GM18499 (cell line): Measurements from ENCODE around the gene DNAJB12.
"Not testable (repeated sequence)": the region's sequence is repeated elsewhere in the genome, so short reads cannot be mapped to it uniquely, and the experiment has no call there.

Experiments
- ATAC-seq: cut with Tn5 transposase; IDR thresholded peaks from one replicate; pipeline ENCODE4 v1.9.1; 2021; ENCODE audit warnings: moderate number of reproducible peaks; ENCODE audit not compliant: insufficient read depth, unreplicated experiment

The DNAJB12 gene

DNA sequence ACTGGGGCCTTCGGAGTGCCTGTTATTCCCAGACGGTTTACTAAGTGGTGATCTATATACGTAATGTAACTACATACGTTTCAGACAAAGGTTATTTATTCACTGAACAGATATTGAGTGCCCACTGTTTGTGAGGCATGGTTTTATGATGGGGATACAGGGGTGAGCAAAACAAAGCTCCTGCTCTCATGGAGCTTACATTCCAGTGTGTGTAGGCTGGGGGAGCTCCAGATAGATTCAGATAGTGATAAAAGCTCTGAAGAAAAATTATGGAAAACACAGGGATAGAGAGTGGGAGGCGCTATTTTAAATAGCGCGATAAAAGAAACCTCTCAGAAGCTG, 466 bp upstream of the DNAJB12 start:
- ATAC-seq = no peak

- ATAC-seq = no peak
These were observed 759 bp downstream of the DNAJB12 start for GRCh38 chr10:72353965-72354355.

DNA sequence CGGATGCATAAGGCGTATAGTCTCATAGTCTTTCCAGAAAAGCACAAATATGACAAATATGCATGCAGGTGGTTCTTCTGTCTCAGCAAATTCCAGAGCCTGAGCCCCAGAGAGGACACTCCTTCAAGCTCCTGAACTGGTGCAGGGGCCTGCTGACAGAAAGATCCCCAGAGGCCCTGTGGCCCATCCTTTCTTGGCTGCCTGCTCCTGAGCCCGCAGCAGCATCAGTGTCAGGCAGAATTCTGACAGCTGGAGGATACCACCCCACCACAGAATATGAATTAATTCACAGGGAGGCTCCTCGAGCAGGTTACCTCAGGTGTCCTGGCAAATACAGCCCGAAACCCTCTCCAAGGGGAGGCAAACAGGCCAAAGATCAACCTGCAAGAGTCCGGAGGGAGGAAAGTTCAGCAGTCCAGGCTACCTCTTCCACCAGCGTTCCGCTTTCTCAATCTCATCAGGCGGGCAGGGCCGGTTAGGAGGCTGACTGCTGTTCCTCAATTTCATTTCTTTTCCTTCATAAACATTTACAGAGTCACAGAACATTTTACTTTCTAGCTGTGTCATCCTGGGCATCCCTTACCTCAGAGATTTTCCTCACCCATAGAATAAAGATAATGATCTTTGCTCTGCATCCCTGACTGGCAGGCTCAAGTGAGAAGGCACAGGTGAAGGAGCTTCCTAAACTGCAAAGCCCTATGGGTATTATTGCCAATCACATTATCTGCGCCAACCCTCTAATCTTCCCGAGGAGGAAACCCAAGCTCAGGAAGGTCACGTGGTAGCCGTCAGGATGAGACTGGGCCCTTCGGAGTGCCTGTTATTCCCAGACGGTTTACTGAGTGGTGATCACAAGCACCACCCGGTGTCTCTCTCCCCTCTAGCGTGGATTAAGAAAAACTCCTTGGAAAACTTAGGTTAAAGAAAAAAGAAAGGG, 1.4 kb downstream of the DNAJB12 start:
- ATAC-seq = no peak

GRCh38 chr10:72351479-72351878, 3.2 kb downstream of the DNAJB12 start:
- no peak for ATAC-seq

DNA sequence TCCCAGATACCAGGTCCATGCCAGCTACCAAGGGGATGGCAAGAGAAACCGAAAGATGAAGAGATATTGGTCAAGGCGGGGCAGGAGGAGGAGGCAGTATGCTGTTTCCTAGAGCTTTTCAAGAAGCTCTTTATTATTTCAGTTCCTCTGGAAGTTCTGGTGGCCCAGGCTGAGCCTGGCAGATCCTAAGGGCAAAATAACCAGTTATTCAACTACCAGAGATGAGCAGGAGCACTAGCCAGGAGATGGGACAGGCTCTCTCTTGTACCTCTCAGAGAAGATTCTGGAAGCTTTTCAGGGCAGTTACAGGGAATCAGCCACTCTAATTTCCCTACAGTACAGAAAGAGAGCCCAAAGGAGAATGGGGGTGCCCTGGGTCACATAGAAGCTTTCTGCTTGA, 5.3 kb downstream of the DNAJB12 start:
- no peak for ATAC-seq

DNA sequence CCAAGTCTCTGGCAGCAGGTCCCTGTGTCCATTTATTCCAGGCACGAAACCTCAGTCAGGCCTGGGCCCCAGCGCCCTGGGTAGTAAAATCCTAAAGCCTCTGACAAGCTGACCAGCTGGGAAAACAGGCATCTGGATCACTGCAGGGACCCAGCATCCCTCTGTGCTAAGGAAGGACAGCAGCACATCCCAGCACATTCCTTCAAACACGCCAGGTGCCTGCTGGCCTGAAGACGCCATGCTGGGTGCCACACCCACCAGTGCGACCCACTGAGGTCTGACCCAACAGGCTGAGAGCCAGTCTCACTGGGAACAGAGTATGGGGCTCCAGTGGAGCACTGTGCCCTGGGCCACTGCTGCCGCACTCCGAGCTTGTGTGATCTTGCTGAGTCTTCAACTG, 6.4 kb downstream of the DNAJB12 start:
- no peak for ATAC-seq

- not testable (repeated sequence) for ATAC-seq
These were observed 8.6 kb downstream of the DNAJB12 start for GRCh38 chr10:72346117-72346516.

- no peak for ATAC-seq
These were observed 9.8 kb downstream of the DNAJB12 start for GRCh38 chr10:72344932-72345331.

- ATAC-seq = no peak
These were observed 11.8 kb downstream of the DNAJB12 start for GRCh38 chr10:72342911-72343310.

GRCh38 chr10:72340510-72341261, 14.0 kb downstream of the DNAJB12 start:
- ATAC-seq = no peak

DNA sequence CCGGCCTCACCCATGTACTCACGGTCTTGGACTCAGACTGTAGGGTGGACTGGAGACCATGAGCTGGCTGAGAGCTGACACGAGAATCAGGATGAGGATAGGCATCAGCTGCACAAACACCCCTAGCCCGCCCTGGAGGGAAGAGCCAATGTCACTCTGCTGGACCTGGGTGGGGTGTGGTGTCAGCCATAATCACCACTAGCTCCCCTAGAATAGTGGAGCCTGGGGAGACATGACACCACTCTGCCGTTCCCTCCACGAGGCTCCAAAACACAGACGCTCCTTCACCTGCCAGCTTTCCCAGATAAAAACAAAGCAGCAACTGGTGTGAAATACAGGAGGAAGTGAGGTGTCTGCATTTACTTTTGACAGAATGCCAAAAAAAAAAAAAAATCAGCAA, 16.5 kb downstream of the DNAJB12 start:
- ATAC-seq = no peak

DNA sequence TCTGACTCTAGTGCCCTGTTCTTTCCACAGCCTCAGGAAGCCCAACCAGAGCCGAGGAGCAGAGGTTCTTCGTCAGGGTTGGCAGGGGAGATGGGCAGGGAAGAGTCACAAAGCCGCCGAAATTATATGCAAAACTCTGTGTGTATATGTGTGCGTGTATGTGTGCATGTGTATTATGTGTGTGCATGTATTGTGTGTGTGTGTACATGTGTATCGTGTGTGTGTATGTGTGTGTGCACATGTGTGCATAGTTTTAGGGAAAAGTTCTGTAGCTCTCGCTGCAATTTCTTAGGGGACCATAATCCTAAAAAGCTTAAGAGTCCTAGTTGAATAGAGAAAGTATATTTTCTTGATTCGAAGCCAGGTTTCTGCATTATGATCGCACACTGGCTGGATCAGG, 17.0 kb downstream of the DNAJB12 start:
- no peak for ATAC-seq

DNA sequence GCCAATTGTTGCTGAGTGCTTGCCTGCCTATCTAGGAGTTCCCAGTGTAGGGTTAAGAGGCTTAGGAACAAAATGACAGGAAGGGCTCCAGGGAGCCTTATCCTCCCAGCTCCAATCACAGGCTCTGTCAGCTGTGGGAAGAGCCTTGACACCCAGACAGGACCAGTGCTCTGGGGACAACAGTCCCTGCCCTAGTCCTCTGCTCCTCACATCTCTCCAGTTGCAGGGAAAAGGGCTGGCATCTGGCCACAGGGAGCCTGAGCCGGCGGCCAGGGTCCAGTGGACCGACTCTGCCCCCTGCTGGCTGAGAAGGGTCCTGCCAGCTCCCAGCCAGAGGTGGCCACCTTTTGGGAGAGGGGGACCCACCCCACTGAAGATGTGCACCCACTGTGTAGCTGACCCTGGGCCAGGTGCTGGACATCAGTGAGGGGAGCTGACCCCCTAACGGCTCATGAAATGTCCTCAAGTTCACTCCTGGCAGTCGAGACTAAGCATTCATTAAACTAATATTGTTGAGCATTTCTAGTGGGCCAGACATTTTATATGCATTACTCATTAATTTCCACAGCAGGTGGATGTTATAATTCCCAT, 17.6 kb downstream of the DNAJB12 start:
- no peak for ATAC-seq

GRCh38 chr10:72336259-72337038, 18.3 kb downstream of the DNAJB12 start:
- ATAC-seq = no peak

GRCh38 chr10:72335394-72336258, 19.1 kb downstream of the DNAJB12 start:
- ATAC-seq = peak; percentile 23

- peak; percentile 53 for ATAC-seq
These were observed 19.8 kb downstream of the DNAJB12 start for GRCh38 chr10:72334825-72335393.

DNA sequence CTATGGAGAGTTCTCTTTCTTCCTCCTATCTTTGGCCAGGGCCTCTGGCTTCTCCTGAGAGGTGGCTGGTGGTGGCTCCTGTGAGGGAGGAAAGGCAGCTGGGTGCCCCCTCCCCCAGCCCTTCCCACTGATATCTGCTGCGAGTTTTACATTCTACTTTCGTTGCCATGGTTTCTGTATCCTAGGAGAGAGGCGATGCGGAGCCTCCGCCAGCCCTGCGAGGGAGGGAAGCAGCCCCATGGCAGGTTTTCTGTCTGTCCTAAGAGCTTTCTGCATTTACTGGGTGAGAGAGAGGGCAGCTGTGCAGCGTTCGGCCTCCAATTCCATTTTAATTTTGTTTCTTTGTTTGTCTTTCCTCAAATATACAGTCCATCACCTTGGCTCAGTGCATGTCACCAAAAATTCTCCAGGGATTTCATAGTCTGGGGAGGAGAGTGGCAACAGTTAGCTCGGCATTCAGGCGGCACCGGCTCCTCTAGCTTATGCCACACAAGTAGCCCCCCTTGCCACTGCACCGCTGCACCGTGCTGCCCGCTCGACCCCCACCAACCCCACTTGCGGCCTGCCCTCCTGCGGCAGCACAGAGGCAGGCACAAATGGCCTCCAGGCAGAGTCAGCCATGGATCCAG, 20.4 kb downstream of the DNAJB12 start:
- ATAC-seq = no peak

DNA sequence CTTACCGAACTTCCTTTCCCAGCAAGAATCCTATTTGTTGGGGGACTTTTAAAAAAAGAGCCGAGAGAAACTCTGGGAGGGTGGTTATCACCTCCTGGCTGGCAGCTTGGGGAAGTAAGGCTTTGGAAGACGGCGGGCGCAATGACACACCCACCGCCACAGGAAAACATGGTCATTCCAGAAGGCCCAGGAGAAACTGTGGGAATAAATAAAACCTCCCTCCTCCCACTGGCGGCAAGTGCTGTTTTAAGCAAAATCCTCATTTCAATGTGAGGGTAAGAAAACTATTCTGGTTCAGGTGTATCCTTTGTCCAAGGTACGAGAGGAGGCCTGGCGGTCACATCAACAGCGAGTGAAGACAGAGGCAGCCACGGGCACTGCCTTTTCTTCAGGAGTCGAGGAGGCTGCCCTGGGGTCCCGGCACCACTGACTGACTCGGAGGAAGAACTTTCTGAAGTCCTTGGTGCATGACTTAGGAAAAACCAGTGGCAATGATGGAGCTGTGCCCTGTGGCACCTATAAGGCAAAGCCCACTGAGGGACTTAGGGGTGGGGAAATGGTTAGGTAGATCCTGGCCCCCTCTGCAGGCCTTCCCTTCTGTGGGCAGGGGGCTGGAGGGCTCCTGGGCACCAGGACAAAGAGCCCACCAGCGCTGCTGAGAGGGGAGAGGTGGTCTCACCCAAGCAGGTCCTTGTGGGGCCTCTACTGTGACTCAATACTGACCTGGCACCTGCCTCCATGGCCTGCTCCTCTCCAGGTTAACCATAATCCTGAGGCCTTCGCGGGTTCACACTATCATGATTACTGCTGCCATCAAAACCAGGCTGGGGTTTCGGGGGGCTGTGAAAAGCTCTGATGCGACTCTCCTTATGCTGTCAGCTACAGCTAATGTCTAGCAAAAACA, 21.4 kb downstream of the DNAJB12 start:
- no peak for ATAC-seq
